ENCODE measurements around the gene ZNF528. TPM values are rescaled to one million over a fixed set of nuclear protein-coding genes. Genes with fewer than 3 reads are reported as not detected.

ZNF528 gene
- total RNA-seq, 1 experiment from 2014 or later, result not detected

Other genes with a start within 250 kb of the ZNF528 start
- not detected for gene ZNF836, start 226.2 kb upstream of the ZNF528 start, total RNA-seq (2021; ENCODE audit: unreplicated experiment)
- 266 TPM for gene PPP2R1A, start 207.8 kb upstream of the ZNF528 start, total RNA-seq (2021; ENCODE audit: unreplicated experiment)
- gene ZNF766, start 128.3 kb upstream of the ZNF528 start, total RNA-seq (2021; ENCODE audit: unreplicated experiment), result 17.9 TPM
- 11.5 TPM for gene ZNF480, start 100.7 kb upstream of the ZNF528 start, total RNA-seq (2021; ENCODE audit: unreplicated experiment)
- gene ZNF610, start 61.6 kb upstream of the ZNF528 start, total RNA-seq (2021; ENCODE audit: unreplicated experiment), result not detected
- not detected for gene ZNF880, start 27.9 kb upstream of the ZNF528 start, total RNA-seq (2021; ENCODE audit: unreplicated experiment)
- gene ZNF534, start 31.3 kb downstream of the ZNF528 start, total RNA-seq (2021; ENCODE audit: unreplicated experiment), result not detected
- gene ZNF578, start 55.7 kb downstream of the ZNF528 start, total RNA-seq (2021; ENCODE audit: unreplicated experiment), result not detected
- gene ZNF808, start 129.8 kb downstream of the ZNF528 start, total RNA-seq (2021; ENCODE audit: unreplicated experiment), result 15.4 TPM
- 9.0 TPM for gene ZNF701, start 172.4 kb downstream of the ZNF528 start, total RNA-seq (2021; ENCODE audit: unreplicated experiment)
- gene ZNF83, start 240.5 kb downstream of the ZNF528 start, total RNA-seq (2021; ENCODE audit: unreplicated experiment), result 34.2 TPM